ENCODE data around the gene MTTP. TPM values are rescaled to one million over a fixed set of nuclear protein-coding genes. Genes with fewer than 3 reads are reported as not detected.

MTTP gene
- total RNA-seq, 2 donors from 2014 or later: 1.6 TPM; not detected in 1

DNA sequence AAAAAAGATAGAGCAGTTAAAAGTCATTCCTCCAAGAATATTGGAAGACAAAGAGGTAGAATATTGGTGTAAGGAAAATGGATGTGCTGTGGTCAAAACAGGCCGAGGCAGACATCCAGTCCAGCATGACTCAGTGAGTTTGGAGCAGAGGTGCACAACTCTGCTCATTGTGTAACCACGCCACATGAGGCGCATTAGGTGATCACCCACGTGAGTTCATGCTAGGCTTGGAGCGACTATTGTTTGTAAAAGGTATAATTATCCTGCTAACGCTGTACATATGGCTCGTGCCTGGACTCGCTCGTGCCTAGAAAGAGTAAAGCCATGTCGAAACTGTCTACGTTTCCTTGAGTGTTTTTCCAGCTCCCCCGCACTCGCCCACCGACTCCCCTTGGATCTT lies 59.1 kb downstream of the MTTP start:
- intact Hi-C loops (cut with DNase I, micrococcal nuclease): no loop called here
- ATAC-seq: no peak
- DNase-seq: no peak

DNA sequence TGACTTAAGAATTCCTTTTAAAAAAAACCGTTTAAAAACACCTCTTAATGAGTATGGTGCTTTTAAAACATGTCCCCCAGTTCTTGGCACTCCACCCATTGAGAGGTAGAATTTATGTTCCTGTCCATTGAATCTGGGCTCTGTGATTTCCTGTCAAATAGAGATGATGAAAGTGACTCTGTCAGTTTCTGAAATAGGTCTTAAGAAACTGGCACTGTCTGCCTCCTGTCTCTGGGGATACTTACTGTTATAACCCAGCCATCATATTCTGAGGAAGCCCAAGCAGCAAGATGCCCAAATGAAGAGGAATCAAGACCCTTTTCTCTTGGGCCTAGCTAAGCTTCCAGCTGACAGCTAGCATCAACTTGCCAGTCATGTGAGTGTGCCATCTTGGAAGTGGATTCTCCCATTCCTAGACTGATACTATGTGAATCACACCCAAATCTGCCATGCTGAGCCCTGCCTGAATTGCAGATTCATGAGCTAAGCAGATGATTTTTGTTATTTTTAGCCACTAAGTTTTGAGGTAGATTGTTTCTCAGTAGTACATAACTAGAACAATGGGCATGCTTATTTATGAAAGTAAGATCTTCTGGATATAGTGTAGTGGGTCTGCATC lies 60.2 kb downstream of the MTTP start:
- ATAC-seq (no peak), DNase-seq (no peak)
- intact Hi-C loops (cut with DNase I, micrococcal nuclease): no loop called here

DNA sequence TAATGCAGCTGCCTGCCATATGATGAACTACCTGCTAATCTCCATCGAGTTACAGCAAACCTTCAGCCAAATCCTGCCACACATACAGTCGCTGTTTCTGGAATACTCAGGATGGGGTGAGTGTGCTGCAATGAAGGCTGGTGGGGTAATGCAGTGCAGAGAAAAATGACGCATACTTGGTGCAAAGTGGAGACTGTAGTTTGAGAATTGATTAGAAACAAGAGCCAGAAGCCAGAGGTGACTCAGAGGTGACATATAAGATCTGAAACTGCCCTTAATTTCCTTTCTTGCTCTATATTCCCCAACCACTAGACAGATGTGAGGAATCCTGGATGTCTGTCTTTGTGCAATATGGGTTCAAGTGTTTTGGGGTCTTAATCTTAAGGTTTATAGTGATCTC lies 61.0 kb downstream of the MTTP start:
- ATAC-seq: no peak
- intact Hi-C loops (cut with DNase I, micrococcal nuclease): no loop called here
- DNase-seq: no peak

DNA sequence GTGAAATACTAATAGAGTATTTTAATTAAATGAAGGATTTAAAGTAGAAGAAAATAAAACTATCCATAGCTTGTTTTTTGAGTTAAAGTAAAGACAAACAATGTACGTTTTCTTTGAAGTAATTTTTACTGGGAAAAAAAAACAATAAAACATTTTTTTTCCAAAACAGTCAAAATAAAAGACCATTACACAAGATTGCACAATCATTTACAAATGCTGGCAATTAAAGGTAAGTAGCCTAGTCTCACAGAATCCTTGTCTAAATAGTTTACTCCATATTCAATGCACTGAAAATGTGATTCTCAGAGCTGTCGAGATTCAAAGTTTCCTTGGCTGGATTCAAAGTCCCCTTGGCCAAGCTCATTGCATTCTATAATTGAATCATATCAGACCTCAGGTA lies 61.8 kb downstream of the MTTP start:
- no peak for DNase-seq
- no peak for ATAC-seq
- intact Hi-C loops (cut with DNase I, micrococcal nuclease): no loop called here

DNA sequence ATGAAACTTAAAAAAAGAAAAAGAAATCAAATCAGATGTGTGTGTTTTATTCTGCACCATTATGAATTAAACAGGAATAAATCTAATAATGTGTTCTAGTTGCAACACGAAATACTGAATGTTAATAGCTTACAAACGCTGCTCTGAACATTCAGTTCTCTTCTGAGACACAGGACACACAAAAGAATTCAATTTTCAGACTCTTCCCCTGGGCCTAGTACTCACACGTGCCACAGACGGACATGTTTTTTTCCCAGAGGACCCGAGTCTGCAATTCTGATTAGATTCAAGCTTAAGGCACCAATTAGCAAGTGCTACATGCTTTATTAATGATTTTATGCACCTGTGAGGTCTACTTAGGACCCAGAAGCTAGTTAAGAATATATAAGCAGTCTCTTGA lies 62.5 kb downstream of the MTTP start:
- intact Hi-C loops (cut with DNase I, micrococcal nuclease): no loop called here
- no peak for DNase-seq
- ATAC-seq: no peak

DNA sequence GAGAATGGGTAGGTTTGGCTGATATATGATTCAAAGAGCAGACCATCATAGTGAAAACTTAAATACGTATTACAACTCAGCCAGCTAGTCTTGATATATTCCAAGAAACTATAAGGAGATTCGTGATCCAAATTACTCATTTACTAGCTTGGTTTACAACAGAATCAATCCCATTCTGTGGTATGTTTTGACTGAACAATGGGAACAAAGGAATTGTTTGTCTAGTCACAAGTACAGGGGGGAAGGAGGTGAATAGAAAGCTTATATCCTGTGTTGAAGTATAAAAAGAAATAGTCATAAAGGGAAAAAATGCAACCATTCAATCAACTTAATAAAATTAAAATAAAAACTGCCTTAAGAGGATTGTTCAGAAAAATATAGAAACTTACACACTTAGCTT lies 66.1 kb downstream of the MTTP start:
- DNase-seq (no peak), ATAC-seq (no peak)
- intact Hi-C loops (cut with DNase I, micrococcal nuclease): no loop called here

DNA sequence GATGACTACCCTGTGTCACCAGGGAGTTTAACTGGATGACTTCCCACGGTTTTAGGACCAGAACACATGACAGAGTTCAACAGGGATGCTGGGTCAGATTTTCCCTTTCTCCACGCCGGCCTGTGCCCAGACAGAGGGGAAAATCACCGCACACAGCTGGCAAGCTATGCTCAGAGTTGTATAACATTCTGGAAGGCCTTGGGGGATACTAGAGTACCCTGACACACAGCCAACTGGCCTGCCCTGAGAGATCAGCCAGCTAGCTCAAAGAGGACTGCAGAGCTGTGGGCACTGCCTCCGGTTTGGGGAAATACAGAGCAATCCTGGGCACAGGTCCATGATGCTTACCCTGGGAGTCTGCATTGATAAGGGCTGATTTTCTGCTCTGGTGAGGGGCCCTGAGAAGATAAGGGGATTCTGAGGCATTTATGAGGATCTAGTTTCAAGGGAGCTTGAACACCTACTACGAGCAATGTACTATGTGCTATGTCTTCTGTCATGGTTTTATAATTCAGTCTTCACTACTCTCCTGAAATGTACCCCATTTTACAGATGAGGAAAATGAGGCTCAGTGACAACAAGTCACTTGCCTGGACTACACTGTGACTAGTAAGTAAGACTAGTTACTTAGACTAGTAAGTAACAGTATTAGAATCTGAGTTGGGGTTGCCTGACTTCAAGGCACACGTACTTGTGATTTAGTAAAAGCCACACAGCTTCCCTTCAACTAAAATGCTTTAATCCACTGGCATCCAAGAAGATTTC lies 68.3 kb downstream of the MTTP start:
- intact Hi-C loops (cut with DNase I, micrococcal nuclease): no loop called here
- ATAC-seq: no peak
- DNase-seq: no peak

GRCh38 chr4:99644453-99644852 lies 69.8 kb downstream of the MTTP start:
- no peak for DNase-seq
- intact Hi-C loops (cut with DNase I, micrococcal nuclease): no loop called here

DNA sequence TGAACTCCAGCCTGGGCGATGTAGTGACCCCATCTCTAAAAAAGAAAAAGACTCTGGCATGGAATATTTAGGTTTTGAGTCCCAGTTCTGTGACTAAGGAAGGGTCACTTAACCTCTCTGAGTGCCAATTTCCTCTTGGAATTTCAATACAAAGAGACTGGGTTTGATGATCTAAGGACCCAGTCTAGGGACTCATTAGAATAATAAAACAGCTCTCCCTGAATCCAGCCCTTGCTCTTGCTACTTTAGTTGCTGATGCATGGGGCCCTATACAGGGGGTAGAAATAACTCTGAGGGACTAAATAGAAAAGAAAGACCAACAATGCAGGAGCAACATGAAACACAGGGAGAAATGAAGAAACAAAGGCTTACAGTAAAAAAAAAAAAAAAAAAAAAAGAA lies 70.4 kb downstream of the MTTP start:
- intact Hi-C loops (cut with DNase I, micrococcal nuclease): no loop called here
- ATAC-seq (no peak), DNase-seq (no peak)

More at GRCh38 chr4:99644453-99644852, 69.8 kb downstream of the MTTP start:
- no peak for ATAC-seq

DNA sequence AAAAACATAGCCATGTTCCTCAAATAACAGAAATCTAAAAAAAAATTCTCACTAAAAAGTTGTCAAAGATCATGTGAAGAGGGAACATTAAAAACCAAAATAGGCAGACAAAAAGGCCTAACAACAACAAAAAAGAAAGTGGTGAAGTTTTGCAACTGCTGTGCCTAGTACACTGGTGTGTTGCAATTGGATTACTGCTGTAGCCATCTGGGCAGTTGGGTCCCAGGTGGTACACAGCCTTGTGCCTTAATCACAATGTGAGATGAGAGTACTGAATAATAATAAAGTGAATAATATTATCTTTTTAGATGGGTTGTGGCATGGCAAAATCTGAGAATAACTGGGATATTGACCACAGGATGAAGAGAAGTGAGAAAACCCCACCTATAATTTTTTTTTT lies 71.0 kb downstream of the MTTP start:
- ATAC-seq: no peak
- no peak for DNase-seq
- intact Hi-C loops (cut with DNase I, micrococcal nuclease): no loop called here

GRCh38 chr4:99647071-99647470 lies 72.4 kb downstream of the MTTP start:
- DNase-seq: no peak
- ATAC-seq: no peak
- intact Hi-C loops (cut with DNase I, micrococcal nuclease): no loop called here

DNA sequence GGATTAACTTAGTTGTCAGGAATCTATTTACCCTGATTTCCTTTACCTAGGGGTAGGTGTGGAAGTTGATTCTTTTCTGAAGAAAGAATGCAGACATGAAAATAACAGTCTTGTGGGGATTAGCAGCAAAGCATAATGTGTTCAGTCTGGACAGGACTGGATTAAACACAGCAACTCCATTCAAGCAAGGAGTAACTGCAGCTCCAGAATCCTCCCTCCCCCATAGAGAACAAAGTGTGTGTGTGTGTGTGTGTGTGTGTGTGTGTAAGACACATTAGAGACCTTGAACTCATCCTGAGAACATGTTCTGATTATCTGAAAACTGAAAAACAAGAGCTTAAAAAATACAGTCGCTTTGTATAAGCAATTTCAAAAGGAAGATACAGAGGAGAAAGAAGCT lies 73.7 kb downstream of the MTTP start:
- ATAC-seq (no peak), DNase-seq (no peak)
- intact Hi-C loops (cut with DNase I, micrococcal nuclease): no loop called here

GRCh38 chr4:99649208-99649607 lies 74.6 kb downstream of the MTTP start:
- intact Hi-C loops (cut with DNase I, micrococcal nuclease): no loop called here
- DNase-seq: no peak
- ATAC-seq: no peak

GRCh38 chr4:99649778-99650177 lies 75.2 kb downstream of the MTTP start:
- ATAC-seq: no peak
- intact Hi-C loops (cut with DNase I, micrococcal nuclease): no loop called here
- DNase-seq: no peak

GRCh38 chr4:99651016-99651769 lies 76.6 kb downstream of the MTTP start:
- intact Hi-C loops (cut with DNase I, micrococcal nuclease): no loop called here
- DNase-seq (no peak), ATAC-seq (no peak)

- ATAC-seq (no peak), DNase-seq (no peak)
- intact Hi-C loops (cut with DNase I, micrococcal nuclease): no loop called here
Observed at GRCh38 chr4:99651811-99652485, 77.3 kb downstream of the MTTP start.

DNA sequence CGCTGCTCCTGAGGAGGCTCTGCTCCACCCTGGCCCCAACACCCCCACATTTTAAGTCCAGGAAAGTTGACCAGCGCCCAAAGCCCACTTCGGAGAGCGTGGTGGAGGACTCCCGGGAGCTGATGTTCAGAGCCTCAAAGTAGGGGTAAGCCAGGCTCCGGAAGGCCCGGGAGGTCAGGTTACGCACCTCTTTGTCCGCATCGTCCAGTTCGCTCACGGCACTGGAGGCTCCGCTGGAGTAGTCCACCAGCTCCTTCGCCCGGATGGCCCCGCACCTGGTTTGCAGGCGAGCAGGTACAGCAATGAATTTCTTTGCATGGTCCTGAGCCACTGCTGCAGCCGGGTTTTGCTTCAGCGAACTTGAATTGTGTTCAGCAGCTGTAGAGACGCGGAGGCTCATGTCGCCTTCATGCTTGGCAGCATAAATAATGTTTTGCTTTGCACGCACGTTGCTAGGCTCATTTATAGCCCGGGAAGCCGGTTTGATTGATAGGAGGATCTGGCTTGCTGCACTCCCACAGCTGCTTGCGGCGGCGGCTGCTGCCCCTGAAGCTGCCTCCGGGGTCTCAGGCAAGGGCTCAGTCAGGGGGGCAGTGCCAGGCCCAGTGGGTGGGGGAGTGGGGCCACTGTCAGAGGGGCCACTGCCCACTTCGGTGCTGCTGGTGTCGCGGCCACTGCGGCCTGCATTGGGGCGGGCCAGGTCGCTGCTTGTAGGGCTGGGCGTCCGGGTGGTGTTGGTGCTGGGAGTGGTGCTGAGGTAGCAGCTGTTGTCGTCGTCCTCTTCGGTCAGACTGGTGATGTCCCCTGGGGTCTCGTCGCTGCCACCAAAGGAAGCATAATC lies 78.2 kb downstream of the MTTP start:
- DNase-seq (no peak), ATAC-seq (no peak)
- intact Hi-C loops (cut with DNase I, micrococcal nuclease): no loop called here

DNA sequence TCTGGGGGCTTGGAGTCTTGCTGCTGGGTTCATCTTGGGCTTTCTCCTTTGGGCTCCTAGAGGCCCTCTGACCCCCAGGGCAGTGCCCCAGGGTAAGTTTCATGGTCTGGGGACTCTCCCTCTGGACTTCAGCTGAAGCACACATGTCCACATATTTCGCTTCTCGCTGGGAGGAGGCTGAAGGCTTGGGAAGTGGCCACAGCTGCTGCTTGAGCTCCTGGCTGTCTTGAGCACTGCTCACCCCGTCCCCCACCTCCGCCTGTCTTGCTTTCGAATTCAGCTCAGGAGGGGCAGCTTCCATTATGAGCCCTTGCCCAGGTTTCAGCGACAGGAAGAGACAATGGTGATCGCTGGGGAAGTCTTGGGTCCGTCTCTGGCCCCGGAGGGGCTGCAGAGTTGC lies 79.3 kb downstream of the MTTP start:
- intact Hi-C loops (cut with DNase I, micrococcal nuclease): no loop called here
- DNase-seq (no peak), ATAC-seq (no peak)

DNA sequence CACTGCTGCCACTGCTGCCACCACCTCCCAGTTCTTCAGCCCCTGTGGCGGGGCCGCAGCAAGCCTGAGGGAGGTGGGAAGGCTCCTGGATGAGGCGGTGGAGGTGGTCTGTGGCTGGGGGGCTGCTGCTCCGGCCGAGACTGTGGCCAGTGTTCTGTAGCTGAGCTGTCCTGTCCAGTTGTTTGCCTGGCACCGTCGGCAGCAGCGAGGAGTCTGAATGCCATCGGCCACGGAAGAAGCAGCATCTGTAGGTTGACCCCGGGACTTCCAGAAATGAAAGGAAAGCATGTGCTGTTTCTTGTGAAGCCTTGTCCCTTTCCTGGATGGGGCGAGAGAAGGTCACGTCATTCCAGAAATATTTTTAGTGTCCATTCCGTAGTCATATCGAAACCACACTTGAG lies 79.7 kb downstream of the MTTP start:
- intact Hi-C loops (cut with DNase I, micrococcal nuclease): no loop called here
- DNase-seq (no peak), ATAC-seq (no peak)
